ENCODE data around the gene PTPN13.

- TF ChIP-seq POLR2AphosphoS5 (IDR thresholded peaks at IDR 0.05) (no peak), POLR2A (IDR thresholded peaks at IDR 0.05) (no peak), CTCF (IDR thresholded peaks at IDR 0.05) (no peak), EP300 (IDR thresholded peaks at IDR 0.05) (no peak)
Observed at GRCh38 chr4:86757468-86757867, 163.4 kb downstream of the PTPN13 start.
